GM18861 (cell line): ENCODE measurements around the gene KMT5C.
"Not testable (repeated sequence)": the region's sequence is repeated elsewhere in the genome, so short reads cannot be mapped to it uniquely, and the experiment has no call there.

Experiments used
- ATAC-seq: cut with Tn5 transposase; IDR thresholded peaks from one replicate; pipeline ENCODE4 v1.9.1; 2021; ENCODE audit not compliant: unreplicated experiment

KMT5C gene

GRCh38 chr19:55316646-55317045, 23.0 kb upstream of the KMT5C start:
- ATAC-seq: no peak

- ATAC-seq: no peak
These were observed 19.9 kb upstream of the KMT5C start for GRCh38 chr19:55319785-55320184.

GRCh38 chr19:55320844-55321419, 18.7 kb upstream of the KMT5C start:
- ATAC-seq: no peak

DNA sequence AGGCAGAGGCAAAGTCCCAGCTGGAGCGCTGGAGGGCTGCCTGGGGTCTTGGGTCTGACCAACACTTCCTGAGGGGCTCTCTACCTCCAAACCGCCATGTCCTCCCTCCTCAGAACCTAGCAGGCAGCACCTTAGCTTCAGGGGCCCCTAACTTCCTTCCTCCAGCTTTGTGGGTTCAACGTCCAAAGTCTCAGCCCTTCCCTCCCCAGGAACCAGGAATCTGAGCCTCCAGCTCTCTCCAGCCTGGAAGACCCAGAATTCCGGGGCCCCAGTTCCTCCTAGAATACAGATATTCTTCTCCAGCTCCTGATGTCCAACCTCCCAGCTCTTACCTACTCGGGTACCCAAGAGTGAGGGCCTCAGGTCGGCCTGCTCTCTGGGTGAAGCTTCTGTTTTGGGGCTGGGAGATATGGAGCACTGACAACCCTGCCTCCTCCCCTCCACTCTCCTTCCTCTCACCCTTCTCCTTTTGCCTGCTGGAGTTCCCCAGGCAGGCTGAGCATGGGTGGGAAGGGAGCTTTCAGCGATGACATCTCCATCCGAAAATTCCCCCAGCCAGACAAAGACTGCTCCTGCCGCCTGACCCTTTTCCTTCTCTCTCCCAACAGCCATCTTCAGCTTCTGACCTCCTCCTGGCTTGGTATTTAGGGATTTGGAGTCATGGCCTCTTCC, 18.1 kb upstream of the KMT5C start:
- ATAC-seq: no peak

DNA sequence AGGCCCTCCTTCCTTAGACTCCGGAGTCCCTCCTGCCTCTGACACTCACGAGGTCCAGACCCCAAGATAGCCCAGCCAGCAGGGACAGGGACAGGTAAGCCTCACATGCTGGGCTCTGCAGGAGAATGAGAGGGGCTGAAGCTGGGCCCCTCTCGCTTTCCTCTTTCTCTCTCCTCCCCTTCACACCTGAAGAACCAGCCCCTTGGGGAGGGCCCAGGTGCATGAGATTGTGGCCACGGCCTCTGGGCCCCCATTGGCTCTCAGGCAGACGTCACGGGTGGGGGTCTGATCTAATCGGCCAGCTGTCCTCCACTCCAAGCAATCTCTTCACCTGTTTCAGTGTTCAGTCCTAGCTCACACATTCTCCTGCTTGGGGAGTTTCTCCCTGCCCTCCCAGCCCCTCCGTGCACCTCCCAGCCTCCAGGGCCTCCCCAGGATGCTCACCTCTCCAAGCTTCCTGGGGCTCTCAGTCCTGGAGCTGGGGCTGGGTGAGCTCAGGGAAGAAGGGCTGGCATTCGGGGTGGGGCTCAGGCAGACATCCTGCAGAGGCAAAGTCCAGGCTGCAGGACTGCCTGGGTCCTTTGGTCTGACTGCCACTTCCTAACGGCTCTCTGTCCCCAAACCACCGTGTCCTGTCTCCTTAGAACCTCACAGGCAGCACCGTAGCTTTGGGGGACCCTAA, 17.3 kb upstream of the KMT5C start:
- no peak for ATAC-seq

DNA sequence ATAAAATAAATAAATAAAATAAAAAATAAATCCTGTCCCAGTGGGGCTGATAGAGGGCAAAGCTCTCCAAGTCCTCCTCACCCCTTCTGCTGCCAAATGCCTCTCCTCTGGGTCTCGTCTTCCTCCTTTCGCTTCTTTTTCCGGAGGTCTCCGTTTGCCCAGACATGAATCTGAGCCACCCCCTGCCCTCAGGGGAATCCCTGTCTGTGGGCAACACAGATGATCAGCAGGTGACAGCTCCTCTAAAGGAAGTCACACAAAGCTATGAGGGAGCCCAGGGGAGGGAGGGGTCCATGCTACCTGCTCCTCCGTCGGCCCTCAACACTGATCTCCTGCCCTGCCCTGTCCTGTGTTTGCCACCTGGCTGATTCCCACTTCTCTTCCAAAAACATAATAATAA, 15.0 kb upstream of the KMT5C start:
- no peak for ATAC-seq

GRCh38 chr19:55325172-55325571, 14.5 kb upstream of the KMT5C start, which contains the start of gene TMEM150B:
Gene TMEM150B, minus strand, starts transcription at chr19:55325341. Its CDS starts 4,305 bp downstream, at chr19:55321036.
- ATAC-seq: no peak

GRCh38 chr19:55328774-55329318, 10.8 kb upstream of the KMT5C start:
- ATAC-seq: not testable (repeated sequence)

GRCh38 chr19:55329791-55330190, 9.9 kb upstream of the KMT5C start:
- ATAC-seq: not testable (repeated sequence)

GRCh38 chr19:55333870-55334269, 5.8 kb upstream of the KMT5C start:
- no peak for ATAC-seq

GRCh38 chr19:55336101-55336500, 3.6 kb upstream of the KMT5C start:
- ATAC-seq: no peak

- no peak for ATAC-seq
These were observed 460 bp downstream of the KMT5C start for GRCh38 chr19:55339889-55340783.

DNA sequence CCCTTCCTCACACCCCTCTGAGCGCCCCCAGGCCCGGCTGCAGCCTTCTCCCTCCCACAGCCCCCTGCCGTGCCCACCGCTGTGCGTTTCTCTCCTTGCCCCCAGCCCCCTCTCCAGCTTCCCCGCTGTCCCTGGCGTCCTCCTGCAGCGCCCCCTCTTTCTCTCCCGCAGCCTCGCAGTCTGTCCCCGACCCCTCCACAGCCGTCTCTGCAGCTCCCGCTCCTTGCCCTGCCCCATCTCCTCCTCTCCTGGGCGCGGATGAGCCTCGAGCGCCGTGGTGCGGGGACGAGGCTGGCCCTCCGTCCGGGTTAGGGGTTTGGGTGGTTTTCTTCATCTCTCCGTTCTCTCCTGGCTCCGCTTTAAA, 1.1 kb downstream of the KMT5C start:
- ATAC-seq: no peak

- ATAC-seq: no peak
These were observed 1.5 kb downstream of the KMT5C start for GRCh38 chr19:55341171-55341588.

DNA sequence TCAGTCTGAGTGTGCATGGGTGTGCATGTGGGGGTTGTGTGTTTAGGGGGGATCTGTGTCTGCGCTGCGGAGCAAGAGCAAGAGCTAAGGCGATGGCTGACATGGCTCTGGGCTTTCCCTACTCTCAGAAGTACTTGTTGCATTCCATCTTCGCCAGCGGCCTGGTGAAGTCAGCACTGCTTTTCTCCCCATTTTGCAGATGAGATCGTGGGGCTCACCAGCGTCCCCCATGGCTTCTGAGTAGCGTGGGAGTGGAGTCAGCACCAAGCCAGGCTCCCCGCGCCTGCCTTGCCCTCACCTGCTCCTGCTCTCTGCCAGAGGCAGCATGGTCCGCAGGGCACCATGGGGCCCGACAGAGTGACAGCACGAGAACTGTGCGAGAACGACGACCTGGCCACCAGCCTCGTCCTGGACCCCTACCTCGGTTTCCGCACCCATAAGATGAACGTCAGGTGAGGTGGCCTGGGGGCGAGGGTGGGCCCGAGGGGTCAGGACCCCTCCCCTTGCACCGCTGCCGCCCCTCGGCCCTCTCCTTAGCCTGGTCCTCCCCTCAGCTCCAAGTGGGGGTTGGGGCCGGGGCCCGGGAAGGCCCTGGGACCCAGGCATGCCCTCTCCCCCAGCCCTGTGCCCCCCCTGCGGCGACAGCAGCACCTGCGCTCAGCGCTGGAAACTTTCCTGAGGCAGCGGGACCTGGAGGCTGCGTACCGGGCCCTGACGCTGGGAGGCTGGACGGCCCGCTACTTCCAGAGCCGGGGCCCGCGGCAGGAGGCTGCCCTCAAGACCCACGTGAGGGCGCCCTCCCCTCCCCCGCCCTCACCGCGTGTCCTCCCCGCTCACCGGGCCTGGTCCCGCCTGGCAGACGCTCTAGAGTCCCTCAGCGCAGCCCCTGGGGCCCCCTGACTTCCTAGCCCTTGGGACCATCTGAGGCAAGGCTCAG, 2.2 kb downstream of the KMT5C start:
- no peak for ATAC-seq

- no peak for ATAC-seq
These were observed 4.8 kb downstream of the KMT5C start for GRCh38 chr19:55344444-55344843.

GRCh38 chr19:55345101-55345817, 5.6 kb downstream of the KMT5C start:
- ATAC-seq: no peak

- ATAC-seq: no peak
These were observed 6.4 kb downstream of the KMT5C start for GRCh38 chr19:55345818-55346724.
